Naive thymus-derived CD4-positive, alpha-beta T cell (primary cell): ENCODE measurements around the gene BCKDHA. TPM values are rescaled to one million over a fixed set of nuclear protein-coding genes. Genes with fewer than 3 reads are reported as not detected.
A peak's percentile ranks its signal among the peaks of the same experiment; 100 is the strongest.

Experiments used
- ATAC-seq: fragments of 150-1000 bp; cut with Tn5 transposase; 2 replicates; pipeline ENCODE4 v1.10.0; 2021; ENCODE audit warnings: mild to moderate bottlenecking, moderate library complexity
- CTCF ChIA-PET: fragments of 350-600 bp; sonication (Branson Sonifier 250); formaldehyde crosslinking; loops from one replicate; lab custom pipeline; 2021; ENCODE audit warnings: antibody characterized with exemption; lab: Charles Lee
- POLR2A ChIA-PET: fragments of 350-600 bp; sonication (Branson Sonifier 250); formaldehyde crosslinking; loops from one replicate; lab custom pipeline; 2021; ENCODE audit warnings: antibody characterized with exemption, inconsistent platforms; lab: Charles Lee
- DNase-seq, 9 donors: peaks; one replicate each; pipeline versions ENCODE4 v3.0.0 to v3.0.0-alpha.2; 2020 to 2022; ENCODE audit warnings: mixed read lengths in 1 of 9
- H3K27ac ChIP-seq: one replicate; pipeline ENCODE4 v1.7.0; 2013; ENCODE audit warnings: mild to moderate bottlenecking, low read depth, low read length, moderate library complexity
- H3K27me3 ChIP-seq, 2 donors: one replicate each; pipeline ENCODE4 v1.7.0; 2013; ENCODE audit warnings: low read length in 2 of 2, mild to moderate bottlenecking in 2 of 2, moderate library complexity in 2 of 2; ENCODE audit not compliant: control insufficient read depth in 2 of 2, insufficient read depth in 2 of 2
- H3K36me3 ChIP-seq, 3 experiments: 1 replicate in 2 of 3; 2 replicates in 1 of 3; pipeline ENCODE4 v1.7.0; 2013; ENCODE audit warnings: low read length in 3 of 3, mild to moderate bottlenecking in 3 of 3, moderate library complexity in 1 of 3; ENCODE audit not compliant: insufficient read depth in 3 of 3, control insufficient read depth in 2 of 3
- H3K4me1 ChIP-seq, 2 donors: one replicate each; pipeline ENCODE4 v1.7.0; 2013; ENCODE audit warnings: low read length in 2 of 2, mild to moderate bottlenecking in 2 of 2, moderate library complexity in 1 of 2; ENCODE audit not compliant: control insufficient read depth in 2 of 2, insufficient read depth in 2 of 2
- H3K4me3 ChIP-seq: 2 replicates; pipeline ENCODE4 v1.7.0; 2013; ENCODE audit warnings: mild to moderate bottlenecking, low read length
- H3K9me3 ChIP-seq, 3 experiments: 1 replicate in 2 of 3; 2 replicates in 1 of 3; pipeline ENCODE4 v1.7.0; 2013; ENCODE audit warnings: low read length in 3 of 3; ENCODE audit not compliant: control insufficient read depth in 2 of 3
- H3K27ac Mint-ChIP-seq, 9 donors: one replicate each; pipeline ENCODE4 v1.8.0; 2020 to 2022; ENCODE audit warnings: mixed read lengths in 9 of 9, mild to moderate bottlenecking in 8 of 9, moderate library complexity in 5 of 9, inconsistent platforms in 2 of 9
- H3K27me3 Mint-ChIP-seq, 5 donors: one replicate each; pipeline ENCODE4 v1.8.0; 2021 to 2022; ENCODE audit warnings: mixed read lengths in 5 of 5, mild to moderate bottlenecking in 1 of 5
- H3K36me3 Mint-ChIP-seq, 5 donors: one replicate each; pipeline ENCODE4 v1.8.0; 2020 to 2022; ENCODE audit warnings: mixed read lengths in 5 of 5, mild to moderate bottlenecking in 3 of 5, inconsistent platforms in 1 of 5
- H3K4me1 Mint-ChIP-seq, 7 donors: one replicate each; pipeline ENCODE4 v1.8.0; 2020 to 2022; ENCODE audit warnings: mixed read lengths in 7 of 7, mild to moderate bottlenecking in 3 of 7, inconsistent platforms in 1 of 7
- H3K4me3 Mint-ChIP-seq, 10 donors: one replicate each; pipeline ENCODE4 v1.8.0; 2020 to 2022; ENCODE audit warnings: mild to moderate bottlenecking in 10 of 10, mixed read lengths in 10 of 10, moderate library complexity in 6 of 10, inconsistent platforms in 2 of 10
- H3K9me3 Mint-ChIP-seq, 11 donors: one replicate each; pipeline ENCODE4 v1.8.0; 2020 to 2022; ENCODE audit warnings: mixed read lengths in 11 of 11, mild to moderate bottlenecking in 4 of 11, inconsistent platforms in 1 of 11, moderate library complexity in 1 of 11
- intact Hi-C, 2 donors: fragments of 100-400 bp; cut with micrococcal nuclease; formaldehyde crosslinking; loops; one replicate each; pipeline ENCODE4 v1.15.1; 2023
- polyA plus RNA-seq, 2 donors: library from polyadenylated mRNA; unstranded; fragments of 300-500 nt; fragmentation: Illumina TruSeq; gene quantifications; one replicate each; pipeline ENCODE4 v1.2.3, GENCODE V29; 2021
- total RNA-seq, 6 experiments: library from RNA in 5 of 6; stranded (reverse) in 5 of 6; gene quantifications; 1 replicate in 5 of 6; 2 replicates in 1 of 6; pipeline ENCODE4 v1.2.3 and lab custom pipeline; 2021 to 2026

Gene BCKDHA
- total and polyA plus RNA-seq, 7 experiments from 2014 or later = 19.4 to 55.9 (median 21.4) TPM

DNA sequence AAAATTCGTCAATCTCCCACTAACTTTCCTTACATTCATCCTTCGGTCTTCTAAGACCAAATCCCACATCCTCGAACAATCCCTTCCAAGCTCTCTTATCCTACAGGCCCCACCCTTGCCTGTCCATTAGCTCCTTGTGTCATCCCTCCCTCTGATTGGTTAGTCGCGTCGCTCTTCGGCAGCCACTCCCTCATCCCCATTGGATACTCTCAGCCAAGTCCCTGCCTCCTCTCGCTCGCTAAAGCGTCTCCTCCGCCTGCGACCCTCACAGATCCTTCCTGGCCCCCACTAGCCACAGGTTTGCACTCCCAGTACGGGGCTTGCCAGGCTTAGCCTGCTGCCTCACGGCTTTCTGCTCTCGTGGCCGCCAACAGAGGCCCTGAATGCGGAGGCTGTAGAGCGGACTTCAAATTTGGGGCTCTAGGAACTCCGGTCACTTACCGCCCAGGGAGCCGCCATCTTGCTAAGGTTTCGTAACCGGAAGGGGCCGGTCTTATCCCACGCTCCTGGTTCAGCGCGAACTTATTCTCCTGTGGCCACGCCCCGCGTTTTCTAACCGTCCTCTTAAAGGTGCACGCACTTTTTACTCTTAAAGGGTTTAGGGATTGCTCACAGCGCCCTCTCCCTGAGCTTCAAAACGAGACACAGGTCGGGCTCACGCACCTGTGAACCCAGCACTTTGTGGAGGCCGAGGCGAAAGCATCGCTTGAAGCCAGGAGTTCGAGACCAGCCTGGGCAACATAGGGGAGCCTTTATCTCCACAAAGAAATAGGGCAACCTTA, 42.0 kb downstream of the BCKDHA start, which contains the start of gene DMAC2:
Gene DMAC2 (minus strand): TSS at position 472 of the 782 bp plus-strand sequence. CDS start 13 bp downstream, at position 459.
- peak within 1 kb of the TSS; percentile 96 for H3K4me3 ChIP-seq
- H3K4me3 Mint-ChIP-seq = peak within 1 kb of the TSS in 2 of 10 donors; percentile 49 to 54
- H3K4me1 ChIP-seq = peaks cover 7 to 12% of the 10 kb centered on the region in 2 donors
- H3K36me3 Mint-ChIP-seq = peaks cover 0 to 13% (median 3%) of the 10 kb centered on the region in 5 donors
- H3K27ac Mint-ChIP-seq = peak within 1 kb of the TSS in 5 of 9 donors; percentile 3 to 89 (median 56)
- H3K27me3 ChIP-seq = no peaks in the 10 kb centered on the region
- DNase-seq = peak; percentile 65 to 94 (median 88)
- ChIA-PET POLR2A (interaction anchor here (0.6 to 4.1 kb wide), 11 partner anchors 9 to 177 kb away, joined by 3 to 14 read pairs (median 4); partner anchors contain the start of genes B3GNT8 and B9D2), CTCF (interaction anchor here (0.6 to 2.1 kb wide), 11 partner anchors 8 to 1518 kb away, joined by 3 to 7 read pairs (median 4); partner anchors contain the start of gene TGFB1)
- ATAC-seq = peak; percentile 100
- peaks cover 0 to 16% (median 0%) of the 10 kb centered on the region in 3 experiments for H3K36me3 ChIP-seq
- H3K27ac ChIP-seq = peak within 1 kb of the TSS; percentile 85
- intact Hi-C loops = loop anchor here (1.0 to 10.0 kb wide), 11 partner anchors 12 to 723 kb away; partner anchors contain the start of genes BCKDHA (in 2 of the 2), CCDC97 (in 2 of the 2), EXOSC5 (in 2 of the 2) and B3GNT8 (in 1 of the 2)
- H3K4me1 Mint-ChIP-seq = peaks cover 4 to 25% (median 6%) of the 10 kb centered on the region in 7 donors
- H3K27me3 Mint-ChIP-seq = peaks cover 0 to 2% (median 0%) of the 10 kb centered on the region in 5 donors
- H3K9me3 Mint-ChIP-seq = no peaks in the 10 kb centered on the region
- no peaks in the 10 kb centered on the region for H3K9me3 ChIP-seq

- Histone ChIP-seq H3K9me3 (no peaks in the 10 kb centered on the region), H3K4me1 (peaks cover 7 to 12% of the 10 kb centered on the region in 2 donors), H3K4me3 (no peak overlapping the region), H3K27me3 (no peaks in the 10 kb centered on the region), H3K27ac (no peak overlapping the region), H3K36me3 (peaks cover 0 to 10% (median 0%) of the 10 kb centered on the region in 3 experiments)
- ChIA-PET CTCF (no interaction called here), POLR2A (interaction anchor here (1.6 kb wide), 1 partner anchor 108 kb away, joined by 3 read pairs; no protein-coding TSS in a partner anchor)
- Mint-ChIP-seq H3K27me3 (peaks cover 0 to 2% (median 0%) of the 10 kb centered on the region in 5 donors), H3K27ac (no peak overlapping the region), H3K4me3 (no peak overlapping the region), H3K4me1 (peaks cover 4 to 24% (median 6%) of the 10 kb centered on the region in 7 donors), H3K9me3 (no peaks in the 10 kb centered on the region), H3K36me3 (peaks cover 0 to 8% (median 3%) of the 10 kb centered on the region in 5 donors)
- ATAC-seq (no peak), DNase-seq (no peak)
- intact Hi-C loops = loop anchor here (2.0 to 5.0 kb wide), 3 partner anchors 179 to 725 kb away; partner anchors contain the start of genes COQ8B (in 1 of the 2) and ITPKC (in 1 of the 2)
Observed at GRCh38 chr19:41441321-41441945, 43.8 kb downstream of the BCKDHA start.

DNA sequence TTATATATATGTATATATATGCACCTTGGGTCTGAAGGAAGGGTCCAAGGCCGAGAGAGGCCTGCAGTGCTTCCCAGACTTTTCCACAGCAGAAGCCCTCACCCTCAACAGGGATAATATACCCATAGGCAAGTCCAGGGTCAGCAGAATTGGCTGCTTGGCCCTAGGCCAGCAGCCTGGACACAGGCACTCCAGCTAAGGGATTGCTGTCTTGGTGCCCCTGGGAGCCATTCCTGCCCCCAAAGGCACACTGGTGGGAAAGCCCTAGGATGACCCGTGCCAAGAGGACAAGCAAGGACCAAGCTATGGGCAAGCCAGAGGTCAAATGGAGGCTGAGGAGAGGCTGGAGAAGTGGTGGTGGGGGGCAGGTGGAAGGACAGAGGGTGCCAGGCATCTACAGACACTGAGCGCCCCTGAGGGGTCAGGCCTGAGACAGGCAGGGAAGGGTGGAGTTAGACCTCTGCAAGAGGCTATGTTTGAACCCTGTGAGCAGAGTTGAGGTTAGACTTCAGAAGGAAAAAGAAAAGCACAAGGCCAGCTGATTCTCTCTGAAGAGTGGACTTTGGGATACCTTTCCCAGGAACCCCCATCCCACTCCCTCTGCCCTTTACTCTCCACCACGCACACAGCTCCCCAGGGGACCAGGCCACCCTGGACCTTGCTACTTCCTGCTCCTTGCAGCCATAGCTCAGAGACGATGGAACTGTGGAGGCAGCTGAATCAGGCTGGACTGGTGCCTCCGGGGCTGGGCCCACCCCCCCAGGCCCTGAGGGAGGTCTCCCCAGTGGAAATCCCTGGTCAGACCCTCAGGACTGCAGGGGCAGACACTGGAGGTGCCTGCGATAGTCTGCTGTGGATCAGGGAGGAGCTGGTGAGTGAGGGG, 45.1 kb downstream of the BCKDHA start, which contains the start of gene ERICH4:
Gene ERICH4 (plus strand): TSS at position 684 of the 883 bp plus-strand sequence. CDS start 14 bp downstream, at position 698.
- no peaks in the 10 kb centered on the region for H3K9me3 Mint-ChIP-seq
- no peaks in the 10 kb centered on the region for H3K27me3 ChIP-seq
- H3K9me3 ChIP-seq = no peaks in the 10 kb centered on the region
- ChIA-PET POLR2A (interaction anchor here (0.6 to 0.9 kb wide), 2 partner anchors 95 to 106 kb away, joined by 3 read pairs; no protein-coding TSS in a partner anchor), CTCF (no interaction called here)
- H3K4me3 Mint-ChIP-seq = no peak within 1 kb of the TSS
- ATAC-seq (no peak), DNase-seq (no peak)
- peaks cover 4 to 19% (median 7%) of the 10 kb centered on the region in 7 donors for H3K4me1 Mint-ChIP-seq
- H3K27me3 Mint-ChIP-seq = peaks cover 0 to 3% (median 0%) of the 10 kb centered on the region in 5 donors
- peaks cover 0 to 4% (median 0%) of the 10 kb centered on the region in 3 experiments for H3K36me3 ChIP-seq
- H3K4me1 ChIP-seq = peaks cover 7 to 12% of the 10 kb centered on the region in 2 donors
- intact Hi-C loops = loop anchor here in 1 of 2 donors (5.0 kb wide), 1 partner anchor 240 kb away; no protein-coding TSS in a partner anchor
- H3K4me3 ChIP-seq = no peak within 1 kb of the TSS
- H3K27ac Mint-ChIP-seq = peak within 1 kb of the TSS in 1 of 9 donors; percentile 66
- peaks cover 0 to 2% (median under 1%) of the 10 kb centered on the region in 5 donors for H3K36me3 Mint-ChIP-seq
- no peak within 1 kb of the TSS for H3K27ac ChIP-seq

DNA sequence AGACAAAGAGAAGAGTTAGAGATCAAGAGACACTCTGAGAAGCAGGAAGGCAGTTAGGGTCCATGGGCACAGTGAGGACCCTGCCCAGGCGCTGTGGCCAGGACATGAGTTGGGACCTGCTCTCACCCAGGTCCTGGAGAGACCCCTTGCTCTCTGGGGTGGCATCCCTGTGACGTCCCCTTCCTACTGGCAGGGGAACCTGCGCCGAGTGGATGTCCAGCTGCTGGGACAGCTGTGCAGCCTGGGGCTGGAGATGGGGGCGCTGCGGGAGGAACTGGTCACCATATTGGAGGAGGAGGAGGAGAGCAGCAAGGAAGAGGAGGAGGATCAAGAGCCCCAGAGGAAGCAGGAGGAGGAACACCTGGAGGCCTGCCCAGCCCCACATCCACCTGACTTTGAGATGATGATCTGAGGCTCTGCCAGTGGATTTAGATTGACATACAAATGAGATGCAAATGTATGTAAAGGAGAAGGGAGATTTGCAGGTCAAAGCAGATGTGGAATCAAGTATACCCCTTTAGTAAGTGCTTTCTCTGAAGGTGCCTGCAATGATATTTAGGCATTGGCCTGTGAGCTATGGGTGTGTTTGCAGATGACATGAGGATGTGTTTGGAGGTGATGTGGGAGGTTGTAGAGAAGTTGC, 46.3 kb downstream of the BCKDHA start:
- Histone ChIP-seq H3K36me3 (no peaks in the 10 kb centered on the region), H3K4me3 (no peak overlapping the region), H3K27me3 (no peaks in the 10 kb centered on the region), H3K27ac (no peak overlapping the region), H3K9me3 (no peaks in the 10 kb centered on the region), H3K4me1 (peaks cover 7% of the 10 kb centered on the region in 2 donors)
- CTCF ChIA-PET = interaction anchor here (0.6 kb wide), 1 partner anchor 103 kb away, joined by 4 read pairs; no protein-coding TSS in a partner anchor
- Mint-ChIP-seq H3K4me3 (no peak overlapping the region), H3K4me1 (peaks cover 4 to 16% (median 7%) of the 10 kb centered on the region in 7 donors), H3K27me3 (peaks cover 0 to 3% (median 0%) of the 10 kb centered on the region in 5 donors), H3K9me3 (no peaks in the 10 kb centered on the region), H3K27ac (no peak overlapping the region), H3K36me3 (no peaks in the 10 kb centered on the region)
- intact Hi-C loops = loop anchor here in 1 of 2 donors (5.0 kb wide), 1 partner anchor 242 kb away; no protein-coding TSS in a partner anchor
- POLR2A ChIA-PET = no interaction called here
- DNase-seq = no peak
- no peak for ATAC-seq

DNA sequence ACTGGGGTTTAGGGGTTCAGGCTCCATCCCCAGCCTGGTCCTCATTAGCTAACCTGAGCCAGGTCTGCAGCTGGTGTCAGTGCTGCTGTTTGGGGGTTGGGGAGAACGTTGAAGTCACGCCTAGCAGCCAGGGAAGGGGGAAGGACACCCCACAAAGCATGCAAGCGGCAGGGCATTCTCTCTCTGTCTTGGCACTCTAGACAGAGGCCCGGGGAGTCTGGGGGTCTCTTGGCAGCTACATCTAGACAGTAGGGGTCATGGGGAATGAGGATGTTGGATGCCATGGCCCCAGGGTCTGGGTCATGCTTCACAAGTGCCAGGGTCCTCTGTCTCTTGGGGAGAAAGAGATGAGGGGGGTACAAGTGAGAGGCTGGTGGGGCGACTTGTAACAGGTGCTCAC, 48.0 kb downstream of the BCKDHA start:
- Mint-ChIP-seq H3K27me3 (peaks cover 0 to 3% (median 0%) of the 10 kb centered on the region in 5 donors), H3K27ac (no peak overlapping the region), H3K36me3 (no peaks in the 10 kb centered on the region), H3K4me1 (peaks cover 8 to 23% (median 13%) of the 10 kb centered on the region in 7 donors), H3K4me3 (no peak overlapping the region), H3K9me3 (no peaks in the 10 kb centered on the region)
- Histone ChIP-seq H3K27me3 (no peaks in the 10 kb centered on the region), H3K27ac (no peak overlapping the region), H3K4me1 (peaks cover 0 to 10% of the 10 kb centered on the region in 2 donors), H3K36me3 (no peaks in the 10 kb centered on the region), H3K9me3 (no peaks in the 10 kb centered on the region), H3K4me3 (no peak overlapping the region)
- ChIA-PET POLR2A (no interaction called here), CTCF (interaction anchor here (1.2 kb wide), 1 partner anchor 118 kb away, joined by 8 read pairs; no protein-coding TSS in a partner anchor)
- intact Hi-C loops = no loop called here
- ATAC-seq = no peak
- peak in 1 of 9 donors; percentile 17 for DNase-seq
